ENCODE measurements around the gene LTB.

DNA sequence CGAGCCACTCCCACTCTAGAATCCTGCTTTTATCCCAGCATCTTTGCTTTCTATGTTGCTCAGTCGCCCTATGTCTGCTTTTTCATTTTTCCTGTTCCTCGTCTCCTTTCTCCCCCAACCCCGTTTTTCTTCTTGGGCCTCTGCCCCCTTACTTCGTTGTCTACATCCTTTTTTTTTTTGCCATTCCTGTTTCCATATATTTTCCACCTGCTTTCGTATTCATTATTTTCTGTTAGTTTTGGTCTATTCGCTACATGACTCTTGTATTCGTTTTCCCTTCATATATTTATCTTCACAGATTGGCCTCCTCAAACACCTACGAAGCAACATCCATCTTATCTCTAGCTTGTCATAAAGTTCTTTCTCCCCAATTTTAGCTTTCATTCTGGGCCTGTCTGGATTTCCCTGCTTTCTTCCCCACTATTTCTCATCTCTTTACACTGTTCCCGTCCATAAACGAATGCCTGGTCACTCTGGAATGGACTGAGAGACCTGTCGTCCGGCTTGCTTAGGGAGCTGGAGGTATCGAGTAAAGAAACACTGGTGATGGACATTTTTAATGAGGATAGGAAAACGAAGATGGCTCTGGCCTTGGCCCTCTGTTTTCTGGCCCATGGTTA, 39.2 kb upstream of the LTB start:
- TF ChIP-seq, protein P1, sequence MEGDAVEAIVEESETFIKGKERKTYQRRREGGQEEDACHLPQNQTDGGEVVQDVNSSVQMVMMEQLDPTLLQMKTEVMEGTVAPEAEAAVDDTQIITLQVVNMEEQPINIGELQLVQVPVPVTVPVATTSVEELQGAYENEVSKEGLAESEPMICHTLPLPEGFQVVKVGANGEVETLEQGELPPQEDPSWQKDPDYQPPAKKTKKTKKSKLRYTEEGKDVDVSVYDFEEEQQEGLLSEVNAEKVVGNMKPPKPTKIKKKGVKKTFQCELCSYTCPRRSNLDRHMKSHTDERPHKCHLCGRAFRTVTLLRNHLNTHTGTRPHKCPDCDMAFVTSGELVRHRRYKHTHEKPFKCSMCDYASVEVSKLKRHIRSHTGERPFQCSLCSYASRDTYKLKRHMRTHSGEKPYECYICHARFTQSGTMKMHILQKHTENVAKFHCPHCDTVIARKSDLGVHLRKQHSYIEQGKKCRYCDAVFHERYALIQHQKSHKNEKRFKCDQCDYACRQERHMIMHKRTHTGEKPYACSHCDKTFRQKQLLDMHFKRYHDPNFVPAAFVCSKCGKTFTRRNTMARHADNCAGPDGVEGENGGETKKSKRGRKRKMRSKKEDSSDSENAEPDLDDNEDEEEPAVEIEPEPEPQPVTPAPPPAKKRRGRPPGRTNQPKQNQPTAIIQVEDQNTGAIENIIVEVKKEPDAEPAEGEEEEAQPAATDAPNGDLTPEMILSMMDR (conservative IDR thresholded peaks at IDR 0.05; ENCODE audit: low read depth, low read length) = no peak
- TF ChIP-seq MAZ (IDR thresholded peaks at IDR 0.05; ENCODE audit: borderline replicate concordance, low read depth, low read length) = no peak
- no peak for TF ChIP-seq NFE2L2 (IDR thresholded peaks at IDR 0.05; ENCODE audit: low read depth, low read length)
- TF ChIP-seq SMC3 (IDR thresholded peaks at IDR 0.05; ENCODE audit: low read depth, low read length) = no peak
- TF ChIP-seq, protein P2, sequence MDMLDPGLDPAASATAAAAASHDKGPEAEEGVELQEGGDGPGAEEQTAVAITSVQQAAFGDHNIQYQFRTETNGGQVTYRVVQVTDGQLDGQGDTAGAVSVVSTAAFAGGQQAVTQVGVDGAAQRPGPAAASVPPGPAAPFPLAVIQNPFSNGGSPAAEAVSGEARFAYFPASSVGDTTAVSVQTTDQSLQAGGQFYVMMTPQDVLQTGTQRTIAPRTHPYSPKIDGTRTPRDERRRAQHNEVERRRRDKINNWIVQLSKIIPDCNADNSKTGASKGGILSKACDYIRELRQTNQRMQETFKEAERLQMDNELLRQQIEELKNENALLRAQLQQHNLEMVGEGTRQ (IDR thresholded peaks at IDR 0.05; ENCODE audit: low read depth, low read length) = no peak
